Ectodermal cell (in vitro differentiated cells): ENCODE measurements around the gene ALDH1A3.
"Not testable (repeated sequence)": the region's sequence is repeated elsewhere in the genome, so short reads cannot be mapped to it uniquely, and the experiment has no call there.

Source experiments
- H3K27ac ChIP-seq: 2 replicates; pipeline ENCODE4 v1.7.0; 2013; ENCODE audit warnings: mild to moderate bottlenecking, low read depth, low read length; ENCODE audit not compliant: insufficient read depth, poor library complexity, severe bottlenecking
- H3K27me3 ChIP-seq: 2 replicates; pipeline ENCODE4 v1.7.0; 2013; ENCODE audit warnings: mild to moderate bottlenecking, low read length; ENCODE audit not compliant: insufficient read depth, control insufficient read depth, poor library complexity, severe bottlenecking
- H3K36me3 ChIP-seq: one replicate; pipeline ENCODE4 v1.7.0; 2013; ENCODE audit warnings: low read length; ENCODE audit not compliant: control insufficient read depth, insufficient read depth
- H3K4me1 ChIP-seq: one replicate; pipeline ENCODE4 v1.7.0; 2013; ENCODE audit warnings: low read length; ENCODE audit not compliant: control insufficient read depth, insufficient read depth
- H3K4me3 ChIP-seq: 2 replicates; pipeline ENCODE4 v1.7.0; 2013; ENCODE audit warnings: low read depth, low read length, control low read depth; ENCODE audit not compliant: insufficient read depth
- H3K9me3 ChIP-seq: 2 replicates; pipeline ENCODE4 v1.7.0; 2013; ENCODE audit warnings: mild to moderate bottlenecking, low read length, moderate library complexity; ENCODE audit not compliant: control insufficient read depth
- WGBS, 2 experiments: methylation state at CpG; one replicate each; pipeline ENCODE4 v1.1.7; 2013; ENCODE audit warnings: missing lambda C conversion rate in 2 of 2; 5-methylcytosine and 5-hydroxymethylcytosine counted together

Gene ALDH1A3

DNA sequence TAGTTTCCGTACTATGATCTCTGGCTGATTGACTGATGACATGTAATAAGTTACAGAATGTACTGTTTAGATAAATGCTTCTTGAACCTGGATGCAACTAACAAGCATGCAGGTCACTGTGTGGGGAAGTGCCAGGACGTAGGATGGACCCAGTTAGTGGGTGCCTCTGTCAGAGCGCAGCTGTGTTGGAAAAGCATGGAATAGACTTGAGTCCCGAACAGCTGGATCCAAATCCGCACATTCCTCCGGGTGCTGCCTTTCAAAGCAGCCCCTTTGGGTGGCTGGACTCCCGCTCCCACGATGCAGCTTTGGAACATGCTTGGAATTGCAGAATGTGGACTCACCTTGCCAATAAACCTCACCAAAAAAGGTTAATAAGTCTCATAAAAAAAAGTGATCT, 35.5 kb upstream of the ALDH1A3 start:
- Histone ChIP-seq H3K4me1 (no peaks in the 10 kb centered on the region), H3K9me3 (no peaks in the 10 kb centered on the region), H3K27ac (no peak overlapping the region), H3K27me3 (peaks cover 3% of the 10 kb centered on the region), H3K4me3 (no peak overlapping the region), H3K36me3 (no peaks in the 10 kb centered on the region)
- 96 to 97% methylated on average over 8 of the region's 8 CpGs for WGBS, 2 experiments

- WGBS, 2 experiments = 96% methylated on average over 9 of the region's 9 CpGs
- no peak overlapping the region for H3K27ac ChIP-seq
- H3K27me3 ChIP-seq = peaks cover 9% of the 10 kb centered on the region
- H3K36me3 ChIP-seq = no peaks in the 10 kb centered on the region
- no peaks in the 10 kb centered on the region for H3K9me3 ChIP-seq
- no peaks in the 10 kb centered on the region for H3K4me1 ChIP-seq
- no peak overlapping the region for H3K4me3 ChIP-seq
These were observed 34.9 kb upstream of the ALDH1A3 start for GRCh38 chr15:100844778-100845177.

GRCh38 chr15:100847194-100847593, 32.4 kb upstream of the ALDH1A3 start:
- Histone ChIP-seq H3K27ac (no peak overlapping the region), H3K4me1 (no peaks in the 10 kb centered on the region), H3K27me3 (peaks cover 15% of the 10 kb centered on the region), H3K9me3 (no peaks in the 10 kb centered on the region), H3K4me3 (no peak overlapping the region), H3K36me3 (no peaks in the 10 kb centered on the region)
- WGBS, 2 experiments = 89 to 91% methylated on average over 4 to 5 of the region's 5 CpGs

DNA sequence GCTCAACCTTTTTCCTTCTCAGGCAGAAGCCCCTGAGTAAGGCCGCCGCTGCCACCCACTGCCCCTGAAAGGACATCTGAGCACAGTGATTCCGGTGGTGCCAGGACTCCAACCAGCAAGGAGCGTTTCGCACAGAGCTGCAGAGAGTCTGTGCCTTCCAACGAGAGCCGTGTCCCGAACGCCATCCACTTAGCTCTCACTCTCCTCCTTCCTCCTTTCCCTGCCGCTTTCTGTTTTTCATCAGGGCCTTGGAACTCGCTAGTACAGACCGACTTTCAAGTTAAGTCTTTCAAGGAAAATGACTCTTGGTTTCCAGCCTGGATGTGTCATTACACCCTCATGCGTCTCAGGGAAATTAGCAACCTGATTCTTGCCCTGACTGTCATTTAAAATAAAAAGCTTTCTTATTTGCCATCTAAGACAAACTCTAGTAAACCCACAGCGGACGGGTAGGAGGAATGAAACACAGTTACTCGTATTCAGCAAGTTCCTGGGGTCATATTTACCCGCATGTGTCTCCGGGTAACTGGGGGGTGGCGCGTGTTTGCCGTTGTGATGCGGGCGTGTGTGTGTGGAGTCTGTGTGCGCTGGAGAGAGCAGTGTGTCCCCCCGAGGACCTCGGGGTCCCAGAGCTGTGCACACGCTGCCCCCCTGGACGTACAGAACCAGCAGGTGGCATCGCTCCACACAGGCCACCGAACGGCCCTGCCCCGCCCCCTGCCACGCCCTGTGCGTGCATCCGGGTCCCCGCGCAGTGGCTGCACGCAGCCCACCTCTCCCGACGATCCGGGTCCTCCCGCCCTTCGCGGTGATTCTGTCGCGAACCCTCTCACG, 30.4 kb upstream of the ALDH1A3 start:
- no peaks in the 10 kb centered on the region for H3K9me3 ChIP-seq
- WGBS, 2 experiments = 68 to 72% methylated on average over 47 of the region's 47 CpGs
- H3K27me3 ChIP-seq = peaks cover 15% of the 10 kb centered on the region
- H3K36me3 ChIP-seq = no peaks in the 10 kb centered on the region
- H3K27ac ChIP-seq = no peak overlapping the region
- H3K4me1 ChIP-seq = no peaks in the 10 kb centered on the region
- H3K4me3 ChIP-seq = no peak overlapping the region

- 49 to 54% methylated on average over 22 of the region's 22 CpGs for WGBS, 2 experiments
- no peaks in the 10 kb centered on the region for H3K9me3 ChIP-seq
- peaks cover 15% of the 10 kb centered on the region for H3K27me3 ChIP-seq
- no peaks in the 10 kb centered on the region for H3K36me3 ChIP-seq
- no peak overlapping the region for H3K27ac ChIP-seq
- no peak overlapping the region for H3K4me3 ChIP-seq
- no peaks in the 10 kb centered on the region for H3K4me1 ChIP-seq
These were observed 29.8 kb upstream of the ALDH1A3 start for GRCh38 chr15:100849855-100850218.

- not testable (repeated sequence) for H3K9me3 ChIP-seq, H3K36me3 ChIP-seq, H3K27ac ChIP-seq, H3K4me3 ChIP-seq, H3K4me1 ChIP-seq
- peaks cover 15% of the 10 kb centered on the region for H3K27me3 ChIP-seq
- WGBS, 2 experiments = 91 to 92% methylated on average over 12 of the region's 12 CpGs
These were observed 28.1 kb upstream of the ALDH1A3 start for GRCh38 chr15:100851428-100852015.

DNA sequence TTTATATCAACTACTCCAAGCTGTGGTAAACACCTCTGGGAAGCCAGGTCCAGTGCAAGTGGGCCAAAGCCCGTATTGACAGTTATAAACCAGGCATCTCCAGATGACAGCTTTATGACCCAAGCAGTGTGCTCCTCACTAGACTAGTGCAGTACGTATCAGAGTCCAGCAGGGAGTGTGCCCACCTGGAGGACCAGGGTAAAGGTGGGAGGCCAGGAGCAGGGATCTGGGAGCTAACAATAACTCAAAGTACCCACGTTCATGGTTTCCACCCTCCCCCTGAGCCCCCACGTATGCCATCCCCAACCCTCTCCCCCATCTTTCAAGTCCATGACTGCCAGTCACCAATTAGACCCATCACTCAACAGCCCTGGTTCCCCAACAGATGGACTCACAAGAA, 27.0 kb upstream of the ALDH1A3 start:
- no peak overlapping the region for H3K4me3 ChIP-seq
- H3K27me3 ChIP-seq = peaks cover 15% of the 10 kb centered on the region
- H3K36me3 ChIP-seq = no peaks in the 10 kb centered on the region
- H3K9me3 ChIP-seq = no peaks in the 10 kb centered on the region
- H3K4me1 ChIP-seq = no peaks in the 10 kb centered on the region
- 89 to 91% methylated on average over 4 of the region's 4 CpGs for WGBS, 2 experiments
- H3K27ac ChIP-seq = no peak overlapping the region

DNA sequence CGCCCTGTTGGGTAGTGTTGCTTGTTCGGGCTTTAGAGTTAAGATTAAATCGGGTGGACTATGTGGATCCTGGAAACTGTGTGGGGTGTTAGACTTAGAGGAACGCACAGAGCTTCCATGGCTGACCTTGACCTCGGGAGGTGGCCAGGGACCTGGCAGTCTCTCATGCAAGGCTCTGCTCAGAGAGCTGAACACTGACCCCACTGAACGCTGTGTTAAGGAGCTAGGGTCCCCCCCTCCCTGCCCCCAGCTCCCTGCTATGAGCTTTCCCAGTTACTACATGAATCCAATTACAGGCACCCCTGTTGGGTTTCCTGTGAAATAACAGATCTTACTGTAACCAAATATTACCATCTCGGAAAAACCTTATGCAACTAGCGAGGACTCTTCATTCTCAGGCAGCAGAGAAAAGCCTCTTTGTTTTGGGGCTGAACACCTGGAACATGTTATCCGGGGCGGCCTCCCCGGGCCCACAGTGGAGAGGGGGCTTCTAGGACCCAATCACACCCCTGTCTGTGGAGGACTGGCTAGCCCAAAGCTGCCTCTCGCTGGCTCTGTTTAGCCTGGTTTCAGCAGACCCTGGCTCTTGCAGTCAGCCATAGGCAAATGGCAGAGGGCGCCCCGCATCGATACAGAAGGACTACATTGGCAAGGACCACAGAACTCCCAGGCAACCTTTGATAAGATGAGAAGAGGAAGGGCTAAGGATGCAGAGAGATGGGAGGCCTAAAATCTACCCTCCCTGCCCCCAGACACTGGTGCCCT, 25.8 kb upstream of the ALDH1A3 start:
- H3K4me1 ChIP-seq = no peaks in the 10 kb centered on the region
- H3K4me3 ChIP-seq = no peak overlapping the region
- H3K36me3 ChIP-seq = no peaks in the 10 kb centered on the region
- WGBS, 2 experiments = 88 to 89% methylated on average over 15 of the region's 15 CpGs
- H3K9me3 ChIP-seq = no peaks in the 10 kb centered on the region
- H3K27ac ChIP-seq = no peak overlapping the region
- H3K27me3 ChIP-seq = peaks cover 15% of the 10 kb centered on the region

DNA sequence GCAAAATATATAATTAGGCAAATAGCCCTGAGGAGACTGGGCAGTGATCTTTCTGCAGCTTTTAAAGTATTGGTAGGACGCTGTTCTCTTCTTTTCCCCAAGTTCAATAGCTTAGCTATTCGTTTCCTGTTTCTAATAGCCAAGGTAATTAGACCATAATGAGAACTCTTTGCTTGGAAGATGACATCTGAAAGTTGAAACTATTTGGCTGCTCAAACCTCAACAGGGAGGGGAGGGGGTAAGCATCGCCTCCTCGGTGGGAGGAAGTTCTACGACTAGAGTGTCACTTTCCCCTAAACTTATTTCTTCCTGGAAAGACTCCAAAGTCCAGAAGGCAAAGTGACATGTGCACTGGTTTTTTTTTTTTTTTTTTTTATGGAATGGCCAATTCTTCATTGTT, 22.8 kb upstream of the ALDH1A3 start:
- no peaks in the 10 kb centered on the region for H3K9me3 ChIP-seq
- no peak overlapping the region for H3K4me3 ChIP-seq
- no peaks in the 10 kb centered on the region for H3K36me3 ChIP-seq
- no peaks in the 10 kb centered on the region for H3K27me3 ChIP-seq
- no peaks in the 10 kb centered on the region for H3K4me1 ChIP-seq
- WGBS, 2 experiments = 79 to 86% methylated on average over 5 of the region's 5 CpGs
- H3K27ac ChIP-seq = no peak overlapping the region

GRCh38 chr15:100858294-100858693, 21.3 kb upstream of the ALDH1A3 start:
- WGBS, 2 experiments = 88 to 93% methylated on average over 2 of the region's 2 CpGs
- Histone ChIP-seq H3K36me3 (no peaks in the 10 kb centered on the region), H3K9me3 (no peaks in the 10 kb centered on the region), H3K4me3 (no peak overlapping the region), H3K4me1 (no peaks in the 10 kb centered on the region), H3K27ac (no peak overlapping the region), H3K27me3 (no peaks in the 10 kb centered on the region)
